ENCODE results near the gene SPC25. TPM values are rescaled to one million over a fixed set of nuclear protein-coding genes. Genes with fewer than 3 reads are reported as not detected.

The SPC25 gene
- total and polyA plus RNA-seq, 9 of the 15 experiments (the other 6 are each of a cell fraction or from before 2014, with no cell fraction given): 44.8 to 100 (median 75.0) TPM

- CTCF ChIA-PET (ENCODE audit: low intra/inter-chr PET ratio): no interaction called here
- Histone ChIP-seq H3K4me1 (replicated peaks in 1 of 2; ENCODE audit: control insufficient read depth in 2 of 2, insufficient read depth in 2 of 2, low read length in 2 of 2) (peaks cover 3 to 4% of the 10 kb centered on the region in 2 experiments; a peak in 3 of 5 replicates), H3K4me3 (no peak overlapping the region), H3K79me2 (ENCODE audit: control insufficient read depth, insufficient read depth, low read length) (no peaks in the 10 kb centered on the region), H2AFZ (ENCODE audit: low read depth, low read length) (no peak overlapping the region), H3K9me1 (ENCODE audit: control insufficient read depth, insufficient read depth, low read length) (no peaks in the 10 kb centered on the region), H3K9me3 (replicated peaks; ENCODE audit: control insufficient read depth, insufficient read depth, low read depth, low read length) (peaks cover under 1% of the 10 kb centered on the region), H3K4me2 (ENCODE audit: insufficient read depth, low read length) (no peak overlapping the region), H3K36me3 (ENCODE audit: control insufficient read depth, insufficient read depth, low read length) (no peaks in the 10 kb centered on the region), H3K9ac (ENCODE audit: insufficient read depth in 1 of 2, low read depth in 2 of 2, low read length in 2 of 2) (no peak overlapping the region), H4K20me1 (replicated peaks; ENCODE audit: control insufficient read depth, insufficient read depth, low read length) (no peaks in the 10 kb centered on the region), H3K27ac (ENCODE audit: extremely low read depth, low read depth, low read length) (no peak overlapping the region), H3K27me3 (ENCODE audit: control insufficient read depth in 2 of 2, insufficient read depth in 2 of 2, low read length in 2 of 2) (no peaks in the 10 kb centered on the region)
- in situ Hi-C loops (cut with MboI): loop anchor here (25.0 kb wide), 1 partner anchor 973 kb away; no protein-coding TSS in a partner anchor
- 33% methylated on average over 5 of the region's 5 CpGs for WGBS (ENCODE audit: insufficient coverage, low coverage, missing lambda C conversion rate)
- POLR2A ChIA-PET: interaction anchor here (1.3 kb wide), 1 partner anchor 136 kb away, joined by 3 read pairs; no protein-coding TSS in a partner anchor
- no peak for DNase-seq (ENCODE audit: extremely low read depth in 1 of 4, low spot score in 3 of 4)
- intact Hi-C loops (cut with micrococcal nuclease): no loop called here
- BruUV-seq (replicated peaks): no TSS peak
- no peak for FAIRE-seq
- ATAC-seq: no peak
- TF ChIP-seq FOXO4 (CRISPR knock-in tag; IDR thresholded peaks at IDR 0.05) (no peak), ZNF696 (CRISPR knock-in tag; conservative IDR thresholded peaks at IDR 0.05) (no peak), ELF4 (CRISPR knock-in tag; IDR thresholded peaks at IDR 0.05) (no peak), BHLHE40 (IDR thresholded peaks at IDR 0.05; ENCODE audit: low read length) (no peak), NFXL1 (CRISPR knock-in tag; IDR thresholded peaks at IDR 0.05) (no peak), POU5F1 (IDR thresholded peaks at IDR 0.05; ENCODE audit: borderline replicate concordance, low read depth, low read length, partially characterized antibody) (no peak), FOXP4 (CRISPR knock-in tag; IDR thresholded peaks at IDR 0.05; ENCODE audit: borderline replicate concordance) (no peak), ZNF639 (CRISPR knock-in tag; conservative IDR thresholded peaks at IDR 0.05 in 1 of 2, IDR thresholded peaks at IDR 0.05 in 1 of 2) (no peak), E2F8 (IDR thresholded peaks at IDR 0.05; ENCODE audit: low read depth, partially characterized antibody) (no peak), ZNF277 (CRISPR knock-in tag; IDR thresholded peaks at IDR 0.05; ENCODE audit: borderline replicate concordance) (no peak)
Observed at GRCh38 chr2:168910330-168910729, 20.1 kb upstream of the SPC25 start.

Measured in K562 (cell line).